Measurements from ENCODE around the gene HOXA9. TPM values are rescaled to one million over a fixed set of nuclear protein-coding genes. Genes with fewer than 3 reads are reported as not detected.

The HOXA9 gene
- polyA plus RNA-seq, 1 donor (not counting 4 experiments of a cell fraction or from before 2014, with no cell fraction given): 28.1 TPM

GRCh38 chr7:27154901-27155815 lies 10.2 kb downstream of the HOXA9 start:
- Histone ChIP-seq H3K9ac (ENCODE audit: control insufficient read depth, extremely low read depth, insufficient read depth, low read length) (peak overlapping the region; percentile 90), H3K27ac (ENCODE audit: control insufficient read depth, insufficient read depth, low read length) (peak overlapping the region; percentile 87), H3K79me2 (ENCODE audit: control insufficient read depth, insufficient read depth, low read length) (peaks cover 53% of the 10 kb centered on the region), H2AFZ (ENCODE audit: control insufficient read depth, low read length) (peak overlapping the region; percentile 54), H3K27me3 (ENCODE audit: control insufficient read depth, extremely low read depth, insufficient read depth, low read length) (no peaks in the 10 kb centered on the region), H4K20me1 (ENCODE audit: control insufficient read depth, extremely low read depth, insufficient read depth, low read length) (no peaks in the 10 kb centered on the region), H3K4me2 (ENCODE audit: control insufficient read depth, extremely low read depth, insufficient read depth, low read depth, low read length) (peak overlapping the region; percentile 98), H3K4me3 (ENCODE audit: control insufficient read depth in 2 of 3, extremely low read depth in 1 of 3, insufficient read depth in 2 of 3, low read depth in 1 of 3, low read length in 3 of 3) (peak overlapping the region; percentile 55 to 94 (median 73)), H3K9me1 (ENCODE audit: control insufficient read depth, extremely low read depth, insufficient read depth, low read length) (no peaks in the 10 kb centered on the region), H3K4me1 (ENCODE audit: control insufficient read depth, extremely low read depth, insufficient read depth, low read length) (peaks cover 75% of the 10 kb centered on the region), H3K9me3 (ENCODE audit: control insufficient read depth, low read depth, low read length) (no peaks in the 10 kb centered on the region), H3K36me3 (ENCODE audit: control insufficient read depth in 2 of 2, extremely low read depth in 1 of 2, insufficient read depth in 2 of 2, low read length in 2 of 2) (no peaks in the 10 kb centered on the region)
- DNase-seq (ENCODE audit: low read depth, low spot score): no peak
- TF ChIP-seq EZH2 (IDR thresholded peaks at IDR 0.05; ENCODE audit: low read length) (no peak), CTCF (optimal IDR thresholded peaks at IDR 0.05 in 1 of 3, IDR thresholded peaks at IDR 0.05 in 1 of 3, conservative IDR thresholded peaks at IDR 0.05 in 1 of 3; ENCODE audit: extremely low read depth in 1 of 3, insufficient read depth in 2 of 3, low read length in 3 of 3) (no peak)
- dilution Hi-C loops (cut with MboI; ENCODE audit: extremely low pct_ligation_motif_present, low sequenced_read_pairs): no loop called here
- peak; percentile 69 for FAIRE-seq

GRCh38 chr7:27154369-27154768 lies 11.0 kb downstream of the HOXA9 start:
- Histone ChIP-seq H3K27ac (ENCODE audit: control insufficient read depth, insufficient read depth, low read length) (peak overlapping the region; percentile 87), H3K79me2 (ENCODE audit: control insufficient read depth, insufficient read depth, low read length) (peaks cover 59% of the 10 kb centered on the region), H3K9me1 (ENCODE audit: control insufficient read depth, extremely low read depth, insufficient read depth, low read length) (no peaks in the 10 kb centered on the region)

More at GRCh38 chr7:27154369-27154768, 11.0 kb downstream of the HOXA9 start:
- Histone ChIP-seq H4K20me1 (ENCODE audit: control insufficient read depth, extremely low read depth, insufficient read depth, low read length) (no peaks in the 10 kb centered on the region), H3K9me3 (ENCODE audit: control insufficient read depth, low read depth, low read length) (no peaks in the 10 kb centered on the region), H3K27me3 (ENCODE audit: control insufficient read depth, extremely low read depth, insufficient read depth, low read length) (no peaks in the 10 kb centered on the region), H3K4me1 (ENCODE audit: control insufficient read depth, extremely low read depth, insufficient read depth, low read length) (peaks cover 69% of the 10 kb centered on the region), H3K36me3 (ENCODE audit: control insufficient read depth in 2 of 2, extremely low read depth in 1 of 2, insufficient read depth in 2 of 2, low read length in 2 of 2) (no peaks in the 10 kb centered on the region), H3K9ac (ENCODE audit: control insufficient read depth, extremely low read depth, insufficient read depth, low read length) (peak overlapping the region; percentile 90), H3K4me2 (ENCODE audit: control insufficient read depth, extremely low read depth, insufficient read depth, low read depth, low read length) (peak overlapping the region; percentile 98), H2AFZ (ENCODE audit: control insufficient read depth, low read length) (no peak overlapping the region), H3K4me3 (ENCODE audit: control insufficient read depth in 2 of 3, extremely low read depth in 1 of 3, insufficient read depth in 2 of 3, low read depth in 1 of 3, low read length in 3 of 3) (peak overlapping the region in 2 of 3 experiments; percentile 73 to 94)
- dilution Hi-C loops (cut with MboI; ENCODE audit: extremely low pct_ligation_motif_present, low sequenced_read_pairs): no loop called here
- no peak for FAIRE-seq
- no peak for DNase-seq (ENCODE audit: low read depth, low spot score)
- TF ChIP-seq CTCF (optimal IDR thresholded peaks at IDR 0.05 in 1 of 3, IDR thresholded peaks at IDR 0.05 in 1 of 3, conservative IDR thresholded peaks at IDR 0.05 in 1 of 3; ENCODE audit: extremely low read depth in 1 of 3, insufficient read depth in 2 of 3, low read length in 3 of 3) (no peak), EZH2 (IDR thresholded peaks at IDR 0.05; ENCODE audit: low read length) (no peak)

Measured in keratinocyte (primary cell).